ENCODE data around the gene WWOX. TPM values are rescaled to one million over a fixed set of nuclear protein-coding genes. Genes with fewer than 3 reads are reported as not detected.

WWOX gene
- total and polyA plus RNA-seq, 2 of the 8 experiments (the other 6 are each of a cell fraction or from before 2014, with no cell fraction given), result 5.4 to 16.7 TPM

DNA sequence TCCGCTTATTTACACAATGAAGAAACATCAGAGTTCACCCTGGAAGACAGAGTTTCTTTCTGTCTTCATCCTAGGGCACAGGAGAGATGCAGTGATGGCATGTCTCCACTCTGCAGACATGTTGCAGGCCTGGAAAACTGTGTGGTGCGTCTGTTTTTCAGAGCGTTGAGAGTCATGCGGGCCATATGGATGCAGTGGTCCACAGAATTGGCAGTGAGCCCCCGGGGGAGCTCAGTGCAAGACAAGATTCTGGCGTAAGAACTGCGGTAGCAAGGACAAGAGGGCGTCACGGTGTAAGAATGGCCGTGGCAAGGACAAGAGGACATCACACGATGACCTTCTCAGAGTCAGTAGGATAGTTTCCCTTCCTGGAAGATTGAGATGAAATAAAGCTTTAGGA is 847.1 kb downstream of the WWOX start:
- Histone ChIP-seq H3K4me3 (ENCODE audit: extremely low read depth in 1 of 4, insufficient read depth in 2 of 4, low read depth in 3 of 4, low read length in 4 of 4) (no peak overlapping the region), H3K23me2 (ENCODE audit: low read depth, low read length) (no peaks in the 10 kb centered on the region; the same call in 1 of the 2 replicates), H4K91ac (replicated peaks; ENCODE audit: insufficient read length, low read length) (no peak overlapping the region), H3K9me3 (ENCODE audit: insufficient read depth in 2 of 2, low read depth in 1 of 2, low read length in 1 of 2) (no peaks in the 10 kb centered on the region), H3K27ac (ENCODE audit: low read depth, low read length) (no peak overlapping the region), H2AFZ (ENCODE audit: low read length) (no peak overlapping the region), H2BK5ac (ENCODE audit: low read depth, low read length) (no peak overlapping the region), H2BK120ac (replicated peaks; ENCODE audit: low read depth, low read length) (no peak overlapping the region), H2BK15ac (ENCODE audit: low read length) (no peak overlapping the region), H3K27me3 (replicated peaks in 1 of 4; ENCODE audit: control insufficient read depth in 3 of 4, extremely low read depth in 1 of 4, insufficient read depth in 3 of 4, low read length in 3 of 4) (no peaks in the 10 kb centered on the region), H3K9ac (replicated peaks in 1 of 4; ENCODE audit: extremely low read depth in 1 of 4, low read depth in 3 of 4, low read length in 3 of 4) (no peak overlapping the region; a peak in 1 of 7 replicates), H2AK5ac (ENCODE audit: low read depth, low read length) (no peak overlapping the region), H2BK20ac (ENCODE audit: low read length) (no peak overlapping the region), H3K14ac (ENCODE audit: insufficient read length) (no peak overlapping the region), H3K56ac (replicated peaks; ENCODE audit: insufficient read length, low read depth, low read length) (no peak overlapping the region), H3K36me3 (ENCODE audit: control insufficient read depth in 2 of 4, insufficient read depth in 4 of 4, low read length in 3 of 4) (no peaks in the 10 kb centered on the region), H3K79me1 (ENCODE audit: low read depth, low read length) (no peaks in the 10 kb centered on the region), H3K18ac (ENCODE audit: extremely low read depth, low read length) (no peak overlapping the region), H3K4ac (replicated peaks; ENCODE audit: insufficient read length, low read depth, low read length) (no peak overlapping the region), H3K4me2 (ENCODE audit: insufficient read depth in 1 of 2, low read depth in 2 of 2, low read length in 2 of 2) (no peak overlapping the region), H4K8ac (ENCODE audit: extremely low read depth, insufficient read depth, low read length) (no peak overlapping the region), H3K4me1 (replicated peaks in 1 of 4; ENCODE audit: control insufficient read depth in 3 of 4, insufficient read depth in 4 of 4, low read length in 3 of 4) (no peaks in the 10 kb centered on the region; a peak in 1 of 7 replicates), H3K79me2 (ENCODE audit: control insufficient read depth in 1 of 2, insufficient read depth in 2 of 2, low read length in 2 of 2) (no peaks in the 10 kb centered on the region), H3K23ac (ENCODE audit: insufficient read length) (no peak overlapping the region), H4K20me1 (replicated peaks in 1 of 2; ENCODE audit: control insufficient read depth in 1 of 2, insufficient read depth in 2 of 2, low read length in 2 of 2) (no peaks in the 10 kb centered on the region), H2BK12ac (ENCODE audit: low read depth, low read length) (no peak overlapping the region), H4K5ac (ENCODE audit: insufficient read length, low read depth, low read length) (no peak overlapping the region)
- ChIA-PET CTCF (ENCODE audit: partially characterized antibody) (interaction anchor here (1.1 to 1.4 kb wide), 4 partner anchors 14 to 146 kb away, joined by 3 to 5 read pairs (median 3); no protein-coding TSS in a partner anchor), POLR2A (ENCODE audit: partially characterized antibody) (no interaction called here)
- no peak for FAIRE-seq
- DNase-seq (ENCODE audit: low read depth in 1 of 2, low spot score in 2 of 2), result no peak
- 92% methylated on average over 11 of the region's 11 CpGs; no CpG with 5 or more reads in 1 of the 2 experiments for WGBS, 2 experiments (ENCODE audit: extremely low coverage in 1 of 2, insufficient coverage in 1 of 2, insufficient read length in 1 of 2, insufficient replicate concordance in 2 of 2, low coverage in 1 of 2, low lambda C conversion rate in 2 of 2, missing lambda C conversion rate in 1 of 2)
- TF ChIP-seq EZH2 (IDR thresholded peaks at IDR 0.05; ENCODE audit: low read depth, low read length, severe bottlenecking), result no peak
- no peak for TF ChIP-seq RAD21 (IDR thresholded peaks at IDR 0.05 in 1 of 2, conservative IDR thresholded peaks at IDR 0.05 in 1 of 2; ENCODE audit: low read depth in 2 of 2, low read length in 2 of 2)
- TF ChIP-seq TAF1 (IDR thresholded peaks at IDR 0.05; ENCODE audit: low read depth, low read length), result no peak
- TF ChIP-seq CHD1 (IDR thresholded peaks at IDR 0.05; ENCODE audit: low read depth, low read length), result no peak
- no peak for TF ChIP-seq NANOG (IDR thresholded peaks at IDR 0.05; ENCODE audit: insufficient read depth, low read depth, low read length, poor library complexity, severe bottlenecking)
- TF ChIP-seq CTBP2 (IDR thresholded peaks at IDR 0.05; ENCODE audit: borderline replicate concordance, insufficient read depth, insufficient read length, low read length), result no peak
- TF ChIP-seq ATF2 (IDR thresholded peaks at IDR 0.05; ENCODE audit: low read length), result no peak
- no peak for TF ChIP-seq ASH2L (IDR thresholded peaks at IDR 0.05; ENCODE audit: low read length)
- no peak for TF ChIP-seq JUND (IDR thresholded peaks at IDR 0.05; ENCODE audit: low read length)
- TF ChIP-seq RBBP5 (IDR thresholded peaks at IDR 0.05; ENCODE audit: borderline replicate concordance, low read depth, low read length), result no peak
- no peak for TF ChIP-seq POU5F1 (IDR thresholded peaks at IDR 0.05; ENCODE audit: low read depth, low read length)
- no peak for TF ChIP-seq BACH1 (IDR thresholded peaks at IDR 0.05; ENCODE audit: low read length)

Data from H1 (cell line).